SK-N-DZ (cell line): ENCODE results near the gene RGSL1. TPM values are rescaled to one million over a fixed set of nuclear protein-coding genes. Genes with fewer than 3 reads are reported as not detected.

Experiments used
- DNase-seq: peaks from one replicate; pipeline ENCODE4 v3.0.0-alpha.2; 2015; ENCODE audit warnings: low spot score
- polyA plus RNA-seq, 2 experiments: library from polyadenylated mRNA; depleted of rRNA; stranded (reverse); fragments of >200 nt; gene quantifications; 2 replicates each; pipeline ENCODE4 v1.2.3, GENCODE V29; 2014

The RGSL1 gene
- not detected in 2 replicates for polyA plus RNA-seq (2014; cell fraction: cytosol; rRNA removed)
- polyA plus RNA-seq (2014; cell fraction: nucleus; rRNA removed): not detected in 2 replicates

GRCh38 chr1:182450087-182450486 lies at the start of gene RGSL1:
Gene RGSL1 (plus strand): TSS chr1:182450146. CDS start chr1:182450166, 20 bp downstream.
- DNase-seq: no peak

- DNase-seq: no peak
Observed at GRCh38 chr1:182400567-182400966, 49.4 kb upstream of the RGSL1 start, which contains the start of gene TEDDM1. Gene TEDDM1 (minus strand): TSS chr1:182400667. CDS start chr1:182400485, 182 bp downstream.

- no peak for DNase-seq
Observed at GRCh38 chr1:182404781-182405180, 45.2 kb upstream of the RGSL1 start.

GRCh38 chr1:182405578-182405977 lies 44.4 kb upstream of the RGSL1 start:
- DNase-seq: no peak

- no peak for DNase-seq
Observed at GRCh38 chr1:182406012-182406411, 43.9 kb upstream of the RGSL1 start.

- no peak for DNase-seq
Observed at GRCh38 chr1:182407724-182408123, 42.2 kb upstream of the RGSL1 start.

- no peak for DNase-seq
Observed at GRCh38 chr1:182408435-182409075, 41.4 kb upstream of the RGSL1 start.

- DNase-seq: no peak
Observed at GRCh38 chr1:182410138-182410537, 39.8 kb upstream of the RGSL1 start.

- DNase-seq: no peak
Observed at GRCh38 chr1:182410620-182411273, 39.2 kb upstream of the RGSL1 start.

GRCh38 chr1:182413486-182413885 lies 36.5 kb upstream of the RGSL1 start:
- no peak for DNase-seq

- no peak for DNase-seq
Observed at GRCh38 chr1:182413969-182414368, 36.0 kb upstream of the RGSL1 start.

GRCh38 chr1:182415789-182416188 lies 34.2 kb upstream of the RGSL1 start:
- DNase-seq: no peak

GRCh38 chr1:182426442-182427430 lies 23.2 kb upstream of the RGSL1 start:
- no peak for DNase-seq

- no peak for DNase-seq
Observed at GRCh38 chr1:182428043-182428442, 21.9 kb upstream of the RGSL1 start.

- no peak for DNase-seq
Observed at GRCh38 chr1:182430263-182431068, 19.5 kb upstream of the RGSL1 start.

- no peak for DNase-seq
Observed at GRCh38 chr1:182431278-182431677, 18.7 kb upstream of the RGSL1 start.

GRCh38 chr1:182433580-182433979 lies 16.4 kb upstream of the RGSL1 start:
- no peak for DNase-seq

- no peak for DNase-seq
Observed at GRCh38 chr1:182438326-182438725, 11.6 kb upstream of the RGSL1 start.

GRCh38 chr1:182441719-182442118 lies 8.2 kb upstream of the RGSL1 start:
- DNase-seq: no peak

GRCh38 chr1:182442333-182442732 lies 7.6 kb upstream of the RGSL1 start:
- DNase-seq: no peak

- no peak for DNase-seq
Observed at GRCh38 chr1:182444497-182444896, 5.4 kb upstream of the RGSL1 start.
